ENCODE data around the gene MCTP2. TPM values are rescaled to one million over a fixed set of nuclear protein-coding genes. Genes with fewer than 3 reads are reported as not detected.

MCTP2 gene
- total RNA-seq, 1 donor from 2014 or later: 12.8 TPM

DNA sequence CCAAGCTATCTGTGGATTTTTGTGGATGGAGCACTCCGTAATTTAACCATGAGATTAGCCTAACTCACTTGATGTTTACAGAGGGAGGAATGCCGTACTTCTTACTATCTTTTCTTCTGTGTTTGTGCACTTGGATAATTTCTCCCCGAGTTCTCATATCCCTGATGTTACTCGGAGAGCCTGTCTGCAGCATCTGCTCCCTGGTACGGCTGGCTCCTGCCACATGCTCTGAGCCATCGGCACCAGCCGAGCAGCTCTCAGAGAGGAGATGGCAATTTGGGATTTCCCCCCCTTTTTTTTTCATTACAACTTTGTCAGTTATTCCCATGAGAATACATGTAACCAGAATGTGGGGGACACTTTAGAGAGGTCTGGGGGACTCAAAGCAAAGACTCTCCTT lies 155.0 kb downstream of the MCTP2 start:
- Mint-ChIP-seq H3K9me3 (peaks cover under 1% of the 10 kb centered on the region), H3K4me3 (no peak overlapping the region), H3K27me3 (ENCODE audit: low read depth) (no peaks in the 10 kb centered on the region), H3K4me1 (peaks cover 22% of the 10 kb centered on the region), H3K36me3 (peaks cover 6% of the 10 kb centered on the region), H3K27ac (peak overlapping the region; percentile 60)
- TF ChIP-seq, protein P1, sequence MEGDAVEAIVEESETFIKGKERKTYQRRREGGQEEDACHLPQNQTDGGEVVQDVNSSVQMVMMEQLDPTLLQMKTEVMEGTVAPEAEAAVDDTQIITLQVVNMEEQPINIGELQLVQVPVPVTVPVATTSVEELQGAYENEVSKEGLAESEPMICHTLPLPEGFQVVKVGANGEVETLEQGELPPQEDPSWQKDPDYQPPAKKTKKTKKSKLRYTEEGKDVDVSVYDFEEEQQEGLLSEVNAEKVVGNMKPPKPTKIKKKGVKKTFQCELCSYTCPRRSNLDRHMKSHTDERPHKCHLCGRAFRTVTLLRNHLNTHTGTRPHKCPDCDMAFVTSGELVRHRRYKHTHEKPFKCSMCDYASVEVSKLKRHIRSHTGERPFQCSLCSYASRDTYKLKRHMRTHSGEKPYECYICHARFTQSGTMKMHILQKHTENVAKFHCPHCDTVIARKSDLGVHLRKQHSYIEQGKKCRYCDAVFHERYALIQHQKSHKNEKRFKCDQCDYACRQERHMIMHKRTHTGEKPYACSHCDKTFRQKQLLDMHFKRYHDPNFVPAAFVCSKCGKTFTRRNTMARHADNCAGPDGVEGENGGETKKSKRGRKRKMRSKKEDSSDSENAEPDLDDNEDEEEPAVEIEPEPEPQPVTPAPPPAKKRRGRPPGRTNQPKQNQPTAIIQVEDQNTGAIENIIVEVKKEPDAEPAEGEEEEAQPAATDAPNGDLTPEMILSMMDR (IDR thresholded peaks at IDR 0.05; ENCODE audit: unreplicated experiment): no peak
- no peak for DNase-seq (ENCODE audit: low spot score in 2 of 2, unreplicated experiment in 2 of 2)

DNA sequence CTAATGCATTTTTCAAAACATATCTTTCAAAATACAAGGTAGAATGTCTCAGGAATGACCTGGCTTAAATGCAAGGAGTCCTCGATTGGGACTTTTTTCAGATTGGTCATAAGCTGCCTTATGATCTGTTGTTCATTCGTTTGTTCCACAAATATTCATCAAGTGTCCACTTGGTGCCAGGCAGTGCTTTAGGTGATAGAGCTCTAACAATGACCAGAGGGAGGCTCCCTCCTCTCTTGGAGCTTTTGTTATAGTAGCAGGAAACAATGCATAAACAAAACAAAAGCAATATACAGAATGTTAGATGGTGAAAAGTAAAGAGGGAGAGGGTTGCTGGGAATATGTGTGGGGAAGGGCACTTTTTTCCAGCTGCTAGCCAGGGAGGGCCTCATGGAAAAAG lies 156.1 kb downstream of the MCTP2 start:
- H3K27me3 Mint-ChIP-seq (ENCODE audit: low read depth): no peaks in the 10 kb centered on the region
- H3K36me3 Mint-ChIP-seq: peaks cover 10% of the 10 kb centered on the region
- no peak overlapping the region for H3K4me3 Mint-ChIP-seq
- H3K27ac Mint-ChIP-seq: no peak overlapping the region
- TF ChIP-seq, protein P1 (IDR thresholded peaks at IDR 0.05; ENCODE audit: unreplicated experiment): no peak
- peaks cover 22% of the 10 kb centered on the region for H3K4me1 Mint-ChIP-seq
- DNase-seq (ENCODE audit: low spot score in 2 of 2, unreplicated experiment in 2 of 2): no peak
- peaks cover 5% of the 10 kb centered on the region for H3K9me3 Mint-ChIP-seq

DNA sequence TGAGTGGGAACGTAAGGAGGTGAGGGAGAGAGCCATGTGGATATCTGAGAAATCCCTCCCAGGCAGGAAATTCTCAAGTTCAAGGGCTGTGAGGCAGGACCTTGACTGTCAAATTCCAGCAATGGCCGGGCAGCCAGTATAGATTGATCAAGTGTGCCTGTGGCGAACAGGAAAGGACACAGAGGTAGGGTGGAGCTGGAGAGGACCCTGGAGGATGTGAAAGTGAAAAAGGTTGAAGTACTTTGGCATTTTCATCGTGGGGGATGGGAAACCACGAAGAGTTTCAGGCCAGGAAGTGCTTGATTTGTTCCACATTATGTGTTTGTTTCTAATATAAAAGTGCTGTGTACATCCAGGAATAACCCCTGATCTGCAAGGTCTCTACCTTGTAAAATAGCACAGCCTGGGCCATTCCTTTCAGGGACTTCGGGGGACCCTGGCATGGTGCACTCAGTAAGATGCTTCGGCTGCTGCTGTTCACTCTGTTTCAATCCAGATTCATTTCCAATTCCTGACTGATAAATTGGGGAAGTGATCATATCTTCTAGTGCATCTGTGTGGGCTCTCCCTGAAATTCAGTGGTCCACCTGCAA lies 156.6 kb downstream of the MCTP2 start:
- DNase-seq (ENCODE audit: low spot score in 2 of 2, unreplicated experiment in 2 of 2): no peak
- TF ChIP-seq, protein P1 (IDR thresholded peaks at IDR 0.05; ENCODE audit: unreplicated experiment): no peak
- Mint-ChIP-seq H3K27me3 (ENCODE audit: low read depth) (no peaks in the 10 kb centered on the region), H3K9me3 (peaks cover 5% of the 10 kb centered on the region), H3K36me3 (peaks cover 6% of the 10 kb centered on the region), H3K4me1 (peaks cover 22% of the 10 kb centered on the region), H3K27ac (no peak overlapping the region), H3K4me3 (no peak overlapping the region)

DNA sequence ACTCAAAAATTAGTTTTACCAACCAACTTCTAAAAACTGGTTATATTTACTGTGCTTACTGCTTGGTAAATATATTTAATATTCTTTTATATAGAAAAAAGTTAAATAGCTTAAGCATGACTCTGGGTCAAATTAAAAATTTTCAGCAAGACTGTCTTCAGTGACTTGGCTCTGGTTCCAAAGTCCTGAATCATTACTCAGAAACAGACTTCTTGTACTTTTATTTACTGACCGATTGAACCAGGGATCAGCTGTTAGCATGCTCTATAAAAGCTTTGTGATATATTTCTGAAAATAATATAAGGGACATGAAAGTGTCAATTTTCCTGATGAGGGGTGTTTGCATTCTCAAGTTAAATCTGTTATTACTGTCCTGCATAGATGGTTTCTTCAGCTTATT lies 164.3 kb downstream of the MCTP2 start:
- Mint-ChIP-seq H3K27me3 (ENCODE audit: low read depth) (no peaks in the 10 kb centered on the region), H3K27ac (peak overlapping the region; percentile 18), H3K4me1 (peaks cover 32% of the 10 kb centered on the region), H3K36me3 (peaks cover 4% of the 10 kb centered on the region), H3K4me3 (no peak overlapping the region), H3K9me3 (peaks cover 5% of the 10 kb centered on the region)
- DNase-seq (ENCODE audit: low spot score in 2 of 2, unreplicated experiment in 2 of 2): no peak
- TF ChIP-seq, protein P1 (IDR thresholded peaks at IDR 0.05; ENCODE audit: unreplicated experiment): no peak

DNA sequence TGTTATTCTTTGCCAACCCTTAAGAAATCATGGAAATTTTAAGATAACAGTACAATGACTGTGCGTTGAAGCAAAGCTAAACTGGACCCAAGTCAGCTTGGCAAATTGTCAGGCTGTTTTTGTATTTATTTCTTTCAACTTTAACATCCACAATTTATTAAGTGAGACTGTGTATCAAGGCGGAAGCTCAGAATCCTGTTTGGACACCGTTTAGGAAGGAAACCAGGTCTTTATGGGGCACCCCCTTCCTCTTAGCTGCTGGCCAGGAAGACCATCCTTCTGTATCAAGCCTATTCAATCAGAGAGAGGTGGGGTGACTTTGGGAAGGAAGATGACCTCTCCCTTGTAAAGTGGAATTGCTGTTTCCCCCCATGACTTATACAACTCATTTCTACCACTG lies 166.0 kb downstream of the MCTP2 start:
- H3K27ac Mint-ChIP-seq: peak overlapping the region; percentile 69
- DNase-seq (ENCODE audit: low spot score in 2 of 2, unreplicated experiment in 2 of 2): no peak

More for the DNA sequence above, 166.0 kb downstream of the MCTP2 start:
- Mint-ChIP-seq H3K36me3 (no peaks in the 10 kb centered on the region), H3K4me3 (no peak overlapping the region), H3K27me3 (ENCODE audit: low read depth) (no peaks in the 10 kb centered on the region), H3K4me1 (peaks cover 41% of the 10 kb centered on the region), H3K9me3 (no peaks in the 10 kb centered on the region)
- TF ChIP-seq, protein P1 (IDR thresholded peaks at IDR 0.05; ENCODE audit: unreplicated experiment): no peak

Data from mesothelial cell of epicardium (in vitro differentiated cells).